M059J (cell line): Measurements from ENCODE around the gene PPP1R13L. TPM values are rescaled to one million over a fixed set of nuclear protein-coding genes. Genes with fewer than 3 reads are reported as not detected.

Experiments
- DNase-seq: peaks from one replicate; pipeline ENCODE4 v3.0.0-alpha.2; 2012; ENCODE audit warnings: low read depth
- total RNA-seq: library from RNA; depleted of rRNA; stranded (reverse); fragments of >200 nt; shearing (Covaris generic); gene quantifications from 2 replicates; pipeline ENCODE4 v1.2.3, GENCODE V29; 2014

Gene PPP1R13L
- total RNA-seq, 1 experiment from 2014 or later: 7.4 TPM

GRCh38 chr19:45407091-45407375, 2.2 kb upstream of the PPP1R13L start:
- DNase-seq: no peak

- DNase-seq: peak; percentile 89
Observed at GRCh38 chr19:45406226-45407090, 1.6 kb upstream of the PPP1R13L start, which contains the start of gene POLR1G. POLR1G (plus strand) TSS chr19:45406644; CDS start chr19:45406697, 53 bp downstream.

- peak; percentile 92 for DNase-seq
Observed at GRCh38 chr19:45405435-45406225, 761 bp upstream of the PPP1R13L start.

- DNase-seq: peak; percentile 54
Observed at GRCh38 chr19:45403781-45404556, 900 bp downstream of the PPP1R13L start.

GRCh38 chr19:45403272-45403671, 1.6 kb downstream of the PPP1R13L start:
- DNase-seq: no peak

- no peak for DNase-seq
Observed at GRCh38 chr19:45402298-45403061, 2.4 kb downstream of the PPP1R13L start.

- DNase-seq: no peak
Observed at GRCh38 chr19:45401815-45402214, 3.1 kb downstream of the PPP1R13L start.

GRCh38 chr19:45400192-45400591, 4.7 kb downstream of the PPP1R13L start:
- DNase-seq: no peak

GRCh38 chr19:45395821-45396617, 8.8 kb downstream of the PPP1R13L start:
- DNase-seq: no peak

- no peak for DNase-seq
Observed at GRCh38 chr19:45391871-45392665, 12.8 kb downstream of the PPP1R13L start.

- DNase-seq: peak; percentile 43
Observed at GRCh38 chr19:45391346-45391745, 13.5 kb downstream of the PPP1R13L start.

- DNase-seq: no peak
Observed at GRCh38 chr19:45385392-45386221, 19.3 kb downstream of the PPP1R13L start.

GRCh38 chr19:45382426-45382825, 22.4 kb downstream of the PPP1R13L start:
- no peak for DNase-seq

- DNase-seq: no peak
Observed at GRCh38 chr19:45380107-45380506, 24.8 kb downstream of the PPP1R13L start.

- peak; percentile 99 for DNase-seq
Observed at GRCh38 chr19:45376045-45376724, 28.7 kb downstream of the PPP1R13L start.

GRCh38 chr19:45370410-45371204, 34.3 kb downstream of the PPP1R13L start, which contains the start of gene ERCC2:
ERCC2 (minus strand) TSS chr19:45370573; CDS start chr19:45370540, 33 bp downstream.
- DNase-seq: peak; percentile 97

GRCh38 chr19:45368737-45369340, 36.0 kb downstream of the PPP1R13L start:
- DNase-seq: peak; percentile 50
